H1 (cell line): Measurements from ENCODE around the gene GAPDH. TPM values are rescaled to one million over a fixed set of nuclear protein-coding genes. Genes with fewer than 3 reads are reported as not detected.
"Not testable (repeated sequence)": the region's sequence is repeated elsewhere in the genome, so short reads cannot be mapped to it uniquely, and the experiment has no call there.

Experiments used
- CTCF ChIA-PET: fragments of 300-600 bp; sonication (Branson Sonifier 250); formaldehyde crosslinking; loops from one replicate; lab custom pipeline; 2021; ENCODE audit not compliant: partially characterized antibody; lab: Charles Lee
- POLR2A ChIA-PET: fragments of 300-600 bp; sonication (Branson Sonifier 250); formaldehyde crosslinking; loops from one replicate; lab custom pipeline; 2021; ENCODE audit warnings: inconsistent platforms; ENCODE audit not compliant: partially characterized antibody; lab: Charles Lee
- DNase-seq, 2 experiments: peaks; one replicate each; pipeline versions ENCODE4 v3.0.0 to v3.0.0-alpha.2; 2010 to 2022; ENCODE audit warnings: low spot score in 2 of 2, low read depth in 1 of 2, mixed read lengths in 1 of 2
- FAIRE-seq: peaks from 2 replicates; lab custom pipeline; 2011; peaks lifted over from hg19 to GRCh38; lab: Jason Lieb, UNC
- H2AFZ ChIP-seq: 2 replicates; pipeline ENCODE4 v1.8.1; 2012; ENCODE audit warnings: low read length, inconsistent platforms
- H2AK5ac ChIP-seq: 2 replicates; pipeline ENCODE4 v1.6.1; 2013; ENCODE audit warnings: low read depth, low read length
- H2BK120ac ChIP-seq: replicated peaks from 2 replicates; pipeline ENCODE3; 2013; ENCODE audit warnings: low read depth, low read length, inconsistent platforms
- H2BK12ac ChIP-seq: 2 replicates; pipeline ENCODE4 v1.6.1; 2013; ENCODE audit warnings: low read depth, low read length
- H2BK15ac ChIP-seq: 2 replicates; pipeline ENCODE4 v1.6.1; 2013; ENCODE audit warnings: low read length
- H2BK20ac ChIP-seq: 2 replicates; pipeline ENCODE4 v1.6.1; 2013; ENCODE audit warnings: low read length
- H2BK5ac ChIP-seq: 2 replicates; pipeline ENCODE4 v1.6.1; 2013; ENCODE audit warnings: low read depth, low read length
- H3K14ac ChIP-seq: 2 replicates; pipeline ENCODE4 v1.6.1; 2013; ENCODE audit warnings: inconsistent platforms; ENCODE audit not compliant: insufficient read length
- H3K18ac ChIP-seq: 2 replicates; pipeline ENCODE4 v1.6.1; 2013; ENCODE audit warnings: low read length; ENCODE audit errors: extremely low read depth
- H3K23ac ChIP-seq: 2 replicates; pipeline ENCODE4 v1.6.1; 2013; ENCODE audit warnings: inconsistent platforms; ENCODE audit not compliant: insufficient read length
- H3K23me2 ChIP-seq: 2 replicates; pipeline ENCODE4 v1.6.1; 2013; ENCODE audit warnings: low read depth, low read length
- H3K27ac ChIP-seq: 2 replicates; pipeline ENCODE4 v1.6.1; 2011; ENCODE audit warnings: low read depth, low read length, inconsistent platforms
- H3K27me3 ChIP-seq, 4 experiments: replicated peaks in 1 of 4; 1 replicate in 1 of 4; 2 replicates in 3 of 4; pipeline versions ENCODE4 v1.6.1 to v1.8.1; 2011 to 2013; ENCODE audit warnings: low read length in 3 of 4, mild to moderate bottlenecking in 3 of 4, inconsistent platforms in 2 of 4, mixed read lengths in 2 of 4, moderate library complexity in 1 of 4; ENCODE audit not compliant: control insufficient read depth in 3 of 4, insufficient read depth in 3 of 4; ENCODE audit errors: extremely low read depth in 1 of 4
- H3K36me3 ChIP-seq, 4 experiments: 2 replicates each; pipeline versions ENCODE4 v1.6.1 to v1.8.1; 2011 to 2013; ENCODE audit warnings: mild to moderate bottlenecking in 4 of 4, low read length in 3 of 4, moderate library complexity in 2 of 4, control low read depth in 1 of 4, inconsistent platforms in 1 of 4; ENCODE audit not compliant: insufficient read depth in 4 of 4, control insufficient read depth in 2 of 4
- H3K4ac ChIP-seq: replicated peaks from 2 replicates; pipeline ENCODE3; 2013; ENCODE audit warnings: low read length, low read depth, mixed read lengths, inconsistent platforms; ENCODE audit not compliant: insufficient read length
- H3K4me1 ChIP-seq, 4 experiments: replicated peaks in 1 of 4; 1 replicate in 1 of 4; 2 replicates in 3 of 4; pipeline versions ENCODE4 v1.6.1 to v1.8.1; 2011 to 2013; ENCODE audit warnings: low read length in 3 of 4, inconsistent platforms in 2 of 4, mixed read lengths in 1 of 4; ENCODE audit not compliant: insufficient read depth in 4 of 4, control insufficient read depth in 3 of 4
- H3K4me2 ChIP-seq, 2 experiments: 2 replicates each; pipeline versions ENCODE4 v1.6.1 to v1.8.1; 2011 to 2013; ENCODE audit warnings: low read depth in 2 of 2, low read length in 2 of 2, control low read depth in 1 of 2, inconsistent platforms in 1 of 2, mild to moderate bottlenecking in 1 of 2; ENCODE audit not compliant: insufficient read depth in 1 of 2
- H3K4me3 ChIP-seq, 4 experiments: fragments of 200-600, 300-600 bp in 1 of 4; sonication (generic), shearing (Covaris generic), sonication (Bioruptor Twin) in 1 of 4; 2 replicates each; pipeline versions ENCODE4 v1.5.1 to v1.8.1; 2011 to 2016; ENCODE audit warnings: low read length in 4 of 4, low read depth in 3 of 4, control low read depth in 2 of 4, inconsistent platforms in 2 of 4, mild to moderate bottlenecking in 2 of 4, mixed read lengths in 1 of 4, moderate library complexity in 1 of 4; ENCODE audit not compliant: insufficient read depth in 2 of 4; ENCODE audit errors: extremely low read depth in 1 of 4
- H3K56ac ChIP-seq: replicated peaks from 2 replicates; pipeline ENCODE3; 2013; ENCODE audit warnings: low read depth, mild to moderate bottlenecking, mixed read lengths, low read length, inconsistent platforms; ENCODE audit not compliant: insufficient read length
- H3K79me1 ChIP-seq: 2 replicates; pipeline ENCODE4 v1.6.1; 2013; ENCODE audit warnings: low read depth, low read length, control low read depth
- H3K79me2 ChIP-seq, 2 experiments: 2 replicates each; pipeline versions ENCODE4 v1.6.1 to v1.8.1; 2012 to 2013; ENCODE audit warnings: low read length in 2 of 2, mild to moderate bottlenecking in 2 of 2, inconsistent platforms in 1 of 2; ENCODE audit not compliant: insufficient read depth in 2 of 2, control insufficient read depth in 1 of 2
- H3K9ac ChIP-seq, 4 experiments: replicated peaks in 1 of 4; 1 replicate in 1 of 4; 2 replicates in 3 of 4; pipeline versions ENCODE4 v1.6.1 to v1.8.1; 2011 to 2013; ENCODE audit warnings: low read depth in 3 of 4, low read length in 3 of 4, control low read depth in 2 of 4, mild to moderate bottlenecking in 2 of 4, moderate library complexity in 2 of 4, inconsistent platforms in 1 of 4; ENCODE audit errors: extremely low read depth in 1 of 4
- H3K9me3 ChIP-seq, 2 experiments: 2 replicates each; pipeline versions ENCODE4 v1.6.1 to v1.8.1; 2012 to 2013; ENCODE audit warnings: mild to moderate bottlenecking in 2 of 2, moderate library complexity in 2 of 2, control low read depth in 1 of 2, inconsistent platforms in 1 of 2, low read depth in 1 of 2, low read length in 1 of 2, mixed read lengths in 1 of 2; ENCODE audit not compliant: insufficient read depth in 2 of 2
- H4K20me1 ChIP-seq, 2 experiments: replicated peaks in 1 of 2; 2 replicates each; pipeline versions ENCODE3 to v1.8.1; 2011 to 2013; ENCODE audit warnings: inconsistent platforms in 2 of 2, low read length in 2 of 2, mild to moderate bottlenecking in 1 of 2; ENCODE audit not compliant: insufficient read depth in 2 of 2, control insufficient read depth in 1 of 2
- H4K5ac ChIP-seq: 2 replicates; pipeline ENCODE4 v1.6.1; 2013; ENCODE audit warnings: low read length, low read depth, mixed read lengths, inconsistent platforms; ENCODE audit not compliant: insufficient read length
- H4K8ac ChIP-seq: 2 replicates; pipeline ENCODE4 v1.8.0; 2013; ENCODE audit warnings: mild to moderate bottlenecking, moderate library complexity, low read length, inconsistent platforms; ENCODE audit not compliant: insufficient read depth; ENCODE audit errors: extremely low read depth
- H4K91ac ChIP-seq: replicated peaks from 2 replicates; pipeline ENCODE3; 2013; ENCODE audit warnings: low read length, mixed read lengths, inconsistent platforms; ENCODE audit not compliant: insufficient read length
- HDAC6 ChIP-seq: IDR thresholded peaks from one replicate; pipeline ENCODE4 v1.7.1; 2012; ENCODE audit warnings: low read depth, mild to moderate bottlenecking, inconsistent platforms, low read length, moderate library complexity
- RNF2 ChIP-seq: fragments of 200-900, 300-1000 bp; sonication (generic); IDR thresholded peaks from 2 replicates; pipeline ENCODE4 v1.7.1; 2016; ENCODE audit warnings: borderline replicate concordance, low read depth, mild to moderate bottlenecking, antibody characterized with exemption, low read length; ENCODE audit not compliant: poor library complexity, severe bottlenecking; ENCODE audit errors: missing control alignments
- WGBS, 2 experiments: shearing (Covaris generic) in 1 of 2; methylation state at CpG; one replicate each; pipeline versions ENCODE4 v1.1.6 to v1.1.7; 2013 to 2015; ENCODE audit warnings: low lambda C conversion rate in 2 of 2, mixed read lengths in 2 of 2, inconsistent platforms in 1 of 2, low coverage in 1 of 2, missing lambda C conversion rate in 1 of 2; ENCODE audit not compliant: insufficient replicate concordance in 2 of 2, insufficient coverage in 1 of 2, insufficient read length in 1 of 2; ENCODE audit errors: extremely low coverage in 1 of 2, missing lambda C conversion rate in 1 of 2; 5-methylcytosine and 5-hydroxymethylcytosine counted together
- polyA plus RNA-seq, 7 experiments: library from polyadenylated mRNA; depleted of rRNA in 3 of 7; stranded (reverse) in 5 of 7; unstranded in 2 of 7; fragments of >200 nt in 5 of 7; fragments of 200-250 nt in 2 of 7; gene quantifications; 1 replicate in 5 of 7; 2 replicates in 1 of 7; 4 replicates in 1 of 7; pipeline versions ENCODE4 v1.2.1 to v1.2.3, GENCODE V29; 2011 to 2013; ENCODE audit warnings: missing spikeins in 2 of 7, mixed read lengths in 2 of 7
- total RNA-seq: library from RNA; stranded (reverse); fragmentation: NEBNext Ultra II Directional; extraction: Animal tissue kit (Norgen Biotek cat#: 25700); gene quantifications from 2 replicates; pipeline ENCODE4 v1.2.1, GENCODE V29; 2021

Gene GAPDH
- total and polyA plus RNA-seq, 2 of the 8 experiments (the other 6 are each of a cell fraction or from before 2014, with no cell fraction given), result 5,175 to 15,878 TPM

GRCh38 chr12:6489449-6489848, 44.9 kb upstream of the GAPDH start (continued):
- TF ChIP-seq HDAC6 (no peak), RNF2 (no peak)

GRCh38 chr12:6490673-6491072, 43.6 kb upstream of the GAPDH start:
- Histone ChIP-seq H3K79me2 (peaks cover 0 to 30% of the 10 kb centered on the region in 2 experiments; a peak in 3 of 4 replicates), H3K36me3 (peaks cover 2 to 17% (median 3%) of the 10 kb centered on the region in 4 experiments; a peak in 7 of 8 replicates)
- not testable (repeated sequence) for H3K9me3 ChIP-seq, H3K9ac ChIP-seq, H2AK5ac ChIP-seq, H3K79me1 ChIP-seq, H4K20me1 ChIP-seq, DNase-seq, H2AFZ ChIP-seq, H3K14ac ChIP-seq, H2BK20ac ChIP-seq, H4K91ac ChIP-seq, H4K8ac ChIP-seq, H3K4me2 ChIP-seq, H3K56ac ChIP-seq, H3K4ac ChIP-seq, H3K23me2 ChIP-seq, H3K27ac ChIP-seq, H2BK15ac ChIP-seq, H4K5ac ChIP-seq, H3K23ac ChIP-seq, FAIRE-seq, H2BK12ac ChIP-seq, H3K4me3 ChIP-seq, H3K18ac ChIP-seq, H2BK120ac ChIP-seq, H2BK5ac ChIP-seq, H3K4me1 ChIP-seq, H3K27me3 ChIP-seq
- ChIA-PET POLR2A (interaction anchor here (1.2 to 3.0 kb wide), 5 partner anchors 21 to 48 kb away, joined by 3 to 11 read pairs (median 4); partner anchors contain the start of genes GAPDH, TAPBPL and VAMP1), CTCF (interaction anchor here (0.8 kb wide), 1 partner anchor 101 kb away, joined by 5 read pairs; no protein-coding TSS in a partner anchor)
- 94% methylated on average over 1 of the region's 1 CpG; no CpG with 5 or more reads in 1 of the 2 experiments for WGBS, 2 experiments
